HG02885 (cell line): Measurements from ENCODE around the gene GRM5.
A peak's percentile ranks its signal among the peaks of the same experiment; 100 is the strongest.
"Not testable (repeated sequence)": the region's sequence is repeated elsewhere in the genome, so short reads cannot be mapped to it uniquely, and the experiment has no call there.

Source experiments
- ATAC-seq: cut with Tn5 transposase; IDR thresholded peaks from one replicate; pipeline ENCODE4 v1.9.1; 2021; ENCODE audit warnings: mild to moderate bottlenecking; ENCODE audit not compliant: unreplicated experiment, poor library complexity

Gene GRM5

GRCh38 chr11:88978992-88979391 is 86.8 kb downstream of the GRM5 start:
- ATAC-seq: not testable (repeated sequence)

- not testable (repeated sequence) for ATAC-seq
Observed at GRCh38 chr11:88975441-88975840, 90.3 kb downstream of the GRM5 start.

- no peak for ATAC-seq
Observed at GRCh38 chr11:88972210-88972609, 93.6 kb downstream of the GRM5 start.

GRCh38 chr11:88961621-88962020 is 104.2 kb downstream of the GRM5 start:
- not testable (repeated sequence) for ATAC-seq

GRCh38 chr11:88959857-88960256 is 105.9 kb downstream of the GRM5 start:
- not testable (repeated sequence) for ATAC-seq

- ATAC-seq: no peak
Observed at GRCh38 chr11:88950975-88951374, 114.8 kb downstream of the GRM5 start.

GRCh38 chr11:88948908-88949307 is 116.9 kb downstream of the GRM5 start:
- not testable (repeated sequence) for ATAC-seq

GRCh38 chr11:88947843-88948572 is 117.8 kb downstream of the GRM5 start:
- not testable (repeated sequence) for ATAC-seq

GRCh38 chr11:88929665-88930064 is 136.1 kb downstream of the GRM5 start:
- ATAC-seq: not testable (repeated sequence)

- ATAC-seq: not testable (repeated sequence)
Observed at GRCh38 chr11:88917065-88917464, 148.7 kb downstream of the GRM5 start.

- no peak for ATAC-seq
Observed at GRCh38 chr11:88909500-88909899, 156.3 kb downstream of the GRM5 start.

GRCh38 chr11:88901436-88901835 is 164.3 kb downstream of the GRM5 start:
- not testable (repeated sequence) for ATAC-seq

- not testable (repeated sequence) for ATAC-seq
Observed at GRCh38 chr11:88888855-88889254, 176.9 kb downstream of the GRM5 start.

- ATAC-seq: peak; percentile 72
Observed at GRCh38 chr11:88886796-88887195, 179.0 kb downstream of the GRM5 start.

- ATAC-seq: not testable (repeated sequence)
Observed at GRCh38 chr11:88882800-88883199, 183.0 kb downstream of the GRM5 start.

GRCh38 chr11:88861618-88862017 is 204.2 kb downstream of the GRM5 start:
- ATAC-seq: no peak

GRCh38 chr11:88860431-88860830 is 205.4 kb downstream of the GRM5 start:
- not testable (repeated sequence) for ATAC-seq

GRCh38 chr11:88853963-88854362 is 211.8 kb downstream of the GRM5 start:
- not testable (repeated sequence) for ATAC-seq

- ATAC-seq: not testable (repeated sequence)
Observed at GRCh38 chr11:88851547-88851946, 214.2 kb downstream of the GRM5 start.

- ATAC-seq: not testable (repeated sequence)
Observed at GRCh38 chr11:88849773-88850172, 216.0 kb downstream of the GRM5 start.

- ATAC-seq: no peak
Observed at GRCh38 chr11:88849368-88849767, 216.4 kb downstream of the GRM5 start.

- ATAC-seq: not testable (repeated sequence)
Observed at GRCh38 chr11:88846266-88846665, 219.5 kb downstream of the GRM5 start.
